GM19238 (cell line): ENCODE measurements around the gene SLC45A3.

Source experiments
- DNase-seq: peaks from one replicate; pipeline ENCODE4 v3.0.0; 2011; ENCODE audit warnings: low spot score; ENCODE audit not compliant: insufficient read length

The SLC45A3 gene

GRCh38 chr1:205669341-205670149 lies 10.8 kb downstream of the SLC45A3 start:
- no peak for DNase-seq

GRCh38 chr1:205668951-205669340 lies 11.4 kb downstream of the SLC45A3 start:
- peak; percentile 58 for DNase-seq

- no peak for DNase-seq
Observed at GRCh38 chr1:205667909-205668643, 12.2 kb downstream of the SLC45A3 start.

- DNase-seq: no peak
Observed at GRCh38 chr1:205666372-205667166, 13.7 kb downstream of the SLC45A3 start.

GRCh38 chr1:205665201-205666045 lies 14.9 kb downstream of the SLC45A3 start:
- no peak for DNase-seq

DNA sequence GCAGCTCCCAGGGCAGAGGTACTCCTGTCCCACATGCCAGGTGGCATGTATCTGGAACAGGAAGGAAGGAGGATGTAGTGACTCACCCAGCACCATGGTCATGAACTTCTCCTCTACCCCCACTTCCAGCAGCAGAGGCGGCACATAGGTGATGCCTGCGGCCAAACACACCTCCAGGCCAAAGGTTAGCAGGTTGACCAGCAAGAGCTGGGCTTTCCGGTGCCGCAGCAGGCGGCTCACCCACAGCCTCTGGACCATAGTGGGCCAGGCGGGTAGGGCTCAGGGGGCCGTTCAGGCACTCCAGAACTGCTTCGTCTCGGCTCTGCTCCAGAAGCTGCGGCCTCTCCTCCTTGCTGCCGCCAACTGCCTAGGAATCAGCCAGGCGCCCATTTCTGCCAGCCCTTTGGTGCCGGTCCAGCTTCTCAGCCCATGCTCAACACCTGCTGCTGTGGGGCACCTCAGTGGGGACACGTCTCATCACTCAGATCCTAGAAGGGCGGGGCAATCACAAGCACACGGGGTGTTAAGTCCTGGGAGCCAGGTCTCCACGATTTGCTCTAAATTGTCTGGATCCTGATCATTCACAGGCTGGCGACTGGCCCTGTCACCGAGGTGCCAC lies 15.8 kb downstream of the SLC45A3 start:
- DNase-seq: no peak

- no peak for DNase-seq
Observed at GRCh38 chr1:205663286-205663936, 16.9 kb downstream of the SLC45A3 start.

DNA sequence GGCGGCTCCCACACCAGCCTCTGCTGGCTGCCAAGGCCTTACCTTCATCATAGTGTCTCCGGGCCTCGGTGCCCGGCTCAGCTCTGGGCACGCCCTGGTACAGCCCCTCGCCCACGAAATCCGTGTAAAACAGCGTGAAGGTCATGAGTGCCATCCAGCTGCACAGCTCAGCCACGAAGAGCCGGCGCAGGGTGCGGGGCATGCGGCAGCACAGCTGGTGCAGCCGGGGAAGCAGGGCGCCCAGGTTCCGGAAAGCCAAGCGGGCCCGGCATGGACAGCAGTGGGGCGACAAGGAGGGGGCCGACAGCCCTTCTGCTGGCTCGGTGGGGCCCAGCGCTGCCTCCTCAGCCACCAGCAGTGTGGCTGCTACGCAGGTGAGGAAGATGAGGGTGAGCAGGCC lies 17.5 kb downstream of the SLC45A3 start:
- no peak for DNase-seq

DNA sequence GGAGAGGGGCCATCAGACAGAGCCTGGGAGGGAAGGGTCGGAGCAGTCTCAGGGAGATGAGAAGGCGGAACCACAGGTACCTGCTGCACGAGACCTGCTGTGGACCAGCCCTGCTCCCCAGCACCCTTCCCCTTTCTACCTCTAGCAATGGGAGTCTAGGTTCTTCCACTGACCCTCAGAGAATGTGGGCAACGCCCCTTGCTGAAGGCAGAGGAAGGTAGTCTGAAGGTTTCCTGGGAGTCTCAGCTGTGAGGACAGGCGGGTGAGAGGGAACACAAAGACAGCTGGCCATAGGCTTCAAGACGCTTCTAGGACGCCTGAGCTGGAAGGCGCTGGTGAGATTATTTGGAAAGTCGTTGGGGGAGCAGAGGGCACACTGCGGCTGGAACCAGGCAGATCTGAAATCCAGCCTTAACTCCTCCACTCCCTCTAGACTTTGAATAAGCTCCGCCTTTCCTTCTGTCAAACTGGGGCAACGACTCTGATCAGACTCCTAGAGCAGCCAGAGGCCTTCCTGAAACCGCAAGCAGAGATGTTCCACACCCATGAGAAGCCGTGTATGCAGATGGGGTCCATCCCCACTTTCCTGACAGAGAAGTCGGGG lies 18.1 kb downstream of the SLC45A3 start:
- no peak for DNase-seq

GRCh38 chr1:205661429-205662134 lies 18.7 kb downstream of the SLC45A3 start:
- no peak for DNase-seq

GRCh38 chr1:205660361-205660760 lies 19.9 kb downstream of the SLC45A3 start:
- no peak for DNase-seq

DNA sequence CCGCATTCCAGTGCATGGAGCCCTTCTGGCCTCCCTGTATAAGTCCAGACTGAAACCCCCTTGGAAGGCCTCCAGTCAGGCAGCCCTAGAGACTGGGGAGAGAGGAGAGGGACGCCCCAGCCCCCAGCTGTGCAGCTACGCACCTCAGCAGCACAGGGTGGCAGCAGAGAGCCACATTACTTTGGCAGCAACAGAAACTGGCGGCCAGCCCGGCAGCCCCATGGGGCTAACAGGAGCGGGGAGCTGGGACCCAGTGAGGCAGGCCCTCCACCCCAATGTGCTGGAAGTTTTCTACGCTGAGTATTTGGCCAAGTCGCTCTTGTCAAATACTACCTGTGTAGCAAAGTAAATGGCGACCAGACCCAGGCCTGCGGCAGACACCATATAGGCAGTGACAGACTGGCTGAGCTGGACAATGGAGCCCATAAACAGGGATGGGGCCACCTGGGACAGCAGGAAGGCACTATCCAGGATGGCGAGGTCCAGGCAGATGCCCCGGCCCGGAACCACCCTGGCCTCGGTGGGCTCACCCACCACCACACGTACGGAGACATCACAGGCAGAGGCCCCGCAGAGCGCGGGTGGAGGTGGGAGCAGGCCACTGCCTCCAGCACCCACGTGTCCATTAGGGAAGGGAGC lies 21.2 kb downstream of the SLC45A3 start:
- DNase-seq: peak; percentile 86

GRCh38 chr1:205656236-205656635 lies 24.1 kb downstream of the SLC45A3 start:
- no peak for DNase-seq

- DNase-seq: no peak
Observed at GRCh38 chr1:205652984-205653383, 27.3 kb downstream of the SLC45A3 start.

GRCh38 chr1:205650241-205650640 lies 30.1 kb downstream of the SLC45A3 start:
- DNase-seq: no peak

GRCh38 chr1:205645519-205645918 lies 34.8 kb downstream of the SLC45A3 start:
- DNase-seq: no peak

DNA sequence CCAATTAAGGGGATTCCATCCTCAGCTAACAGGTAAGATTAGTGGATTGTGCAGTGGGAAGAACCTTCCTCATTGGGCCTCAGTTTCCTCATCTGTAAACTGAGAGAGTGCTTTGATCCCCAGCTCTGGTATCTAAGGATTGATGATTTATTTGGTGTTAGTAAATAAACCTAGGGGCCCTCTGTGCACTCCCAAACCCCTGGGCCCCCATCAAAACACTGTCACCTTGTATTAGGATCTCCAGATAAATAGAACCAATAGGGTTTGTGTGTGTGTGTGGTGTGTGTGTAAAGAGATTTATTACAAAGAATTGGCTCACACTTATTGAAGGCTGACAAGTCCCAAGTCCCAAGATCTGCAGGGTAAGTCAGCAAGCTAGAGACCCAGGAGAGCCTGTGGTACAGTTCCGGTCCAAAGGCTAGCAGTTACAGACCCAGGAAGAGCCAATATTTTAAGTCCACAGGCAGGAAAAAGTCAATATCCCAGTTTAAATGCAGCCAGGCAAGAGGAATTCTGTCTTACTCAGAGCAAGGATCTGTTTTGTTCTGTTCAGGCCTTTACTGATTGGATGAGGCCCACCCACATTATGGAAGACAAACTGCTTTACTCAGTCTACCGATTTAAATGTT lies 37.5 kb downstream of the SLC45A3 start:
- no peak for DNase-seq

GRCh38 chr1:205639567-205639966 lies 40.7 kb downstream of the SLC45A3 start:
- no peak for DNase-seq
